GM12873 (cell line): ENCODE results near the gene FHIT.

Experiments used
- TF ChIP-seq, protein P1 (sequence below): IDR thresholded peaks from 2 replicates; pipeline ENCODE4 v1.5.1; 2012; ENCODE audit warnings: low read depth, mild to moderate bottlenecking, moderate library complexity, low read length, control low read depth; ENCODE audit not compliant: insufficient read depth; ENCODE audit errors: missing control alignments

Gene FHIT

DNA sequence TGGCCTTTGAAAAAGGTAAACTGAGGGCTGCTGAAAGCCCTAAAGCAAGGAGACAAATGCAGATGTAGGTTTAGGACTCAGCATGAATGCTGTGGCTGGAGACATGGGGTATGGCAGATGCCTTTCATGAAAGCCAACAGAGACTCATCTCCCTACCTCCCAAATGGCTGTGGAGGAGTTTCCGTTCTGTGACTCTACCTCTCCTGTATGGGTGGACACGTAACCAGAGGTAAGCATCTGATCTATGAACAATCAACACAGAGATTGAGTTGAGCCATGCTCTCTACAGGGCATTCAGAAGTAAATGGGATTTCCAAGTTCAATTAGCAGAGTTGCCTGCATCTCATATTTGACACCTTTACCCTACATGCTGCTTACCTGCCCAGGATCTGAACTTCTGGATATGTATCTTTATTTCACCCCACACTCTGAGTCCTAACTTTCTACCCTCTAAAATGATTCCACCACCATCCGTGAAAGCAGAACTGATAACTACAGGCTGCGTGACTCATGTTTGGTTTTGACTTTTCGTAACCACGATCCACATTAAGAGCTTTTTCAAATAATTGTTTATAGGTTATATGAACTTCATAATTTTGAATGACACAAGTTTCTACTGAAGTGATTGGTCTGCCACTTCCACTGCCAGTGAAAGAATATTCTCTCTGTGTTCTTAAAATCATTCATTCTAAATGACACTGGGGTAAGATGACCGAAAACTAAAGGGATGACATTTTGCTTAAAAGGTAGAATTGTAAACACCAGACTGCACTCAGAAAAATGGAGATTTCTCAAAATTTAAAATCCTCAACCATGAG is 1058.7 kb downstream of the FHIT start:
- TF ChIP-seq, protein P1, sequence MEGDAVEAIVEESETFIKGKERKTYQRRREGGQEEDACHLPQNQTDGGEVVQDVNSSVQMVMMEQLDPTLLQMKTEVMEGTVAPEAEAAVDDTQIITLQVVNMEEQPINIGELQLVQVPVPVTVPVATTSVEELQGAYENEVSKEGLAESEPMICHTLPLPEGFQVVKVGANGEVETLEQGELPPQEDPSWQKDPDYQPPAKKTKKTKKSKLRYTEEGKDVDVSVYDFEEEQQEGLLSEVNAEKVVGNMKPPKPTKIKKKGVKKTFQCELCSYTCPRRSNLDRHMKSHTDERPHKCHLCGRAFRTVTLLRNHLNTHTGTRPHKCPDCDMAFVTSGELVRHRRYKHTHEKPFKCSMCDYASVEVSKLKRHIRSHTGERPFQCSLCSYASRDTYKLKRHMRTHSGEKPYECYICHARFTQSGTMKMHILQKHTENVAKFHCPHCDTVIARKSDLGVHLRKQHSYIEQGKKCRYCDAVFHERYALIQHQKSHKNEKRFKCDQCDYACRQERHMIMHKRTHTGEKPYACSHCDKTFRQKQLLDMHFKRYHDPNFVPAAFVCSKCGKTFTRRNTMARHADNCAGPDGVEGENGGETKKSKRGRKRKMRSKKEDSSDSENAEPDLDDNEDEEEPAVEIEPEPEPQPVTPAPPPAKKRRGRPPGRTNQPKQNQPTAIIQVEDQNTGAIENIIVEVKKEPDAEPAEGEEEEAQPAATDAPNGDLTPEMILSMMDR, result no peak

GRCh38 chr3:60190073-60190472 is 1061.2 kb downstream of the FHIT start:
- TF ChIP-seq, protein P1, result no peak

GRCh38 chr3:60189304-60189703 is 1061.9 kb downstream of the FHIT start:
- TF ChIP-seq, protein P1, result no peak

- TF ChIP-seq, protein P1, result no peak
Observed at GRCh38 chr3:60188803-60189202, 1062.4 kb downstream of the FHIT start.

DNA sequence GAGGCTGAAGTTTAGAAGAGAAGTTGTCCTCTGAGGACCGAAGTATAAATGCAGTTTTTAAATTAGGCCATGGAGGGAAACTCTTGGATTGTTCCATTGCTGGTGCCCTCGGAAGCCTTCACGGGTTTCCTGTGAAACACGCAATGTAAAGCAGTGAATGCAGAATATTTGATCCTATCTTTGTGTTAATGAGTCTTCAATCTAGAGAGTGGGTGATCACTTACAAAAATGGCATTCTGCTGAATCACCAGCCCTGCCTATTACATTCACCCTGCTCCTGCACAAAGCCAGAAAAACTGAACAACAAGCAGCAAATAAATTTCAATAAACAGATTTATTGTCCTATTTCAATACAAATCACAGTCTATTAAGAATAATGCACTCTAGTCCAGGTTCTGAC is 1063.9 kb downstream of the FHIT start:
- TF ChIP-seq, protein P1, result no peak

DNA sequence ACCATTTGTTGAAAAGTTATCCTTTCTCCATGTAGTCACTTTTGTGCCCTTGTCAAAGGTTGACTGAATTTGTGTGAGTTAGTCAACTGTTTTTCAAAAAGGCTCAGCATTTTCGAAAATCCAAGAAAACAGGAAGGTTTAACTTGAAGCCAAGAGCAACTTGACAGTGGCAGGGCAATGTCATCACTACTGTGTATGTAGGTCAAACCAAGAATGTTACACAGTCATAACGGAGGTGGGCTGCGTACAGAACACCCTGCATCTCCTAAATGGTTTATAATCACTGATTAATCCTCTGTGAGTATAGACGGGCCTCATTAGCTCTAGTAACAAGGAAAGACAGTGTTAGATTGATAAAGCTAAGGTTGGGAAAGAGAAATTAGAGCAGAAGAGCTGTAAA is 1064.9 kb downstream of the FHIT start:
- TF ChIP-seq, protein P1, result no peak

GRCh38 chr3:60185161-60185560 is 1066.1 kb downstream of the FHIT start:
- TF ChIP-seq, protein P1, result no peak
